ENCODE data around the gene NXPH4. TPM values are rescaled to one million over a fixed set of nuclear protein-coding genes. Genes with fewer than 3 reads are reported as not detected.

The NXPH4 gene
- total RNA-seq, 2 experiments from 2014 or later, result 5.3 to 10.5 TPM

- Histone ChIP-seq H3K9me2 (ENCODE audit: insufficient read depth, low read length) (no peaks in the 10 kb centered on the region), H3K36me3 (ENCODE audit: insufficient read depth, low read length) (no peaks in the 10 kb centered on the region), H3K9me3 (ENCODE audit: low read length) (no peaks in the 10 kb centered on the region), H4K20me1 (ENCODE audit: insufficient read depth, low read length) (no peaks in the 10 kb centered on the region), H3K79me2 (ENCODE audit: insufficient read depth, low read depth, low read length) (no peaks in the 10 kb centered on the region), H2AFZ (ENCODE audit: low read length) (no peak overlapping the region), H3K4me2 (ENCODE audit: low read length) (no peak overlapping the region), H3K4me1 (ENCODE audit: insufficient read depth, low read length, poor library complexity, severe bottlenecking) (no peaks in the 10 kb centered on the region), H3K4me3 (ENCODE audit: low read depth, low read length, poor library complexity, severe bottlenecking) (no peak overlapping the region), H3K27ac (ENCODE audit: low read depth, low read length, poor library complexity, severe bottlenecking) (no peak overlapping the region)
- ChIA-PET POLR2A (no interaction called here), CTCF (ENCODE audit: unreplicated experiment) (interaction anchor here (1.1 kb wide), 1 partner anchor 73 kb away, joined by 3 read pairs; no protein-coding TSS in a partner anchor)
- no peak for DNase-seq (ENCODE audit: low spot score)
- intact Hi-C loops (cut with micrococcal nuclease; ENCODE audit: unreplicated experiment), result no loop called here
- BruUV-seq (replicated peaks), result no TSS peak
- TF ChIP-seq EZH2phosphoT487 (IDR thresholded peaks at IDR 0.05; ENCODE audit: borderline replicate concordance, low read depth, low read length) (no peak), CTCF (conservative IDR thresholded peaks at IDR 0.05; ENCODE audit: low read length) (no peak)
Measured at GRCh38 chr12:57185403-57185802, 31.2 kb upstream of the NXPH4 start.

GRCh38 chr12:57185906-57186508 lies 30.6 kb upstream of the NXPH4 start:
- ChIA-PET POLR2A (interaction anchor here (0.6 kb wide), 2 partner anchors 665 to 1329 kb away, joined by 3 to 4 read pairs; no protein-coding TSS in a partner anchor), CTCF (ENCODE audit: unreplicated experiment) (interaction anchor here (0.5 to 1.1 kb wide), 3 partner anchors 57 to 74 kb away, joined by 3 to 4 read pairs (median 3); partner anchors contain the start of gene STAC3)
- no peak for TF ChIP-seq EZH2phosphoT487 (IDR thresholded peaks at IDR 0.05; ENCODE audit: borderline replicate concordance, low read depth, low read length)
- no peak for TF ChIP-seq CTCF (conservative IDR thresholded peaks at IDR 0.05; ENCODE audit: low read length)
- no peak overlapping the region for H3K4me3 ChIP-seq (ENCODE audit: low read depth, low read length, poor library complexity, severe bottlenecking)
- H3K9me3 ChIP-seq (ENCODE audit: low read length), result no peaks in the 10 kb centered on the region
- BruUV-seq (replicated peaks), result no TSS peak
- H4K20me1 ChIP-seq (ENCODE audit: insufficient read depth, low read length), result no peaks in the 10 kb centered on the region
- no peaks in the 10 kb centered on the region for H3K36me3 ChIP-seq (ENCODE audit: insufficient read depth, low read length)
- H3K27ac ChIP-seq (ENCODE audit: low read depth, low read length, poor library complexity, severe bottlenecking), result no peak overlapping the region
- H2AFZ ChIP-seq (ENCODE audit: low read length), result no peak overlapping the region
- DNase-seq (ENCODE audit: low spot score), result no peak
- no peaks in the 10 kb centered on the region for H3K4me1 ChIP-seq (ENCODE audit: insufficient read depth, low read length, poor library complexity, severe bottlenecking)
- intact Hi-C loops (cut with micrococcal nuclease; ENCODE audit: unreplicated experiment), result no loop called here
- no peaks in the 10 kb centered on the region for H3K9me2 ChIP-seq (ENCODE audit: insufficient read depth, low read length)
- H3K79me2 ChIP-seq (ENCODE audit: insufficient read depth, low read depth, low read length), result no peaks in the 10 kb centered on the region
- H3K4me2 ChIP-seq (ENCODE audit: low read length), result no peak overlapping the region
